HEK293 (cell line): Measurements from ENCODE around the gene GARRE1.

Experiments used
- GFI1B ChIP-seq: fragments of 450-650 bp; formaldehyde crosslinking; IDR thresholded peaks from 2 replicates; pipeline ENCODE4 v1.5.1; 2016; ENCODE audit warnings: missing biosample characterization, missing genetic modification characterization
- YY1 ChIP-seq: fragments of 450-650 bp; formaldehyde crosslinking; IDR thresholded peaks from 2 replicates; pipeline ENCODE4 v1.5.1; 2018; ENCODE audit warnings: missing biosample characterization, missing genetic modification characterization
- ZBTB1 ChIP-seq: fragments of 450-650 bp; formaldehyde crosslinking; IDR thresholded peaks from 2 replicates; pipeline ENCODE4 v1.5.1; 2016; ENCODE audit warnings: missing biosample characterization, missing genetic modification characterization
- ZNF302 ChIP-seq: fragments of 450-650 bp; formaldehyde crosslinking; IDR thresholded peaks from 2 replicates; pipeline ENCODE4 v1.5.1; 2016; ENCODE audit warnings: missing biosample characterization, missing genetic modification characterization, low read depth
- ZNF350 ChIP-seq: fragments of 450-650 bp; formaldehyde crosslinking; IDR thresholded peaks from 2 replicates; pipeline ENCODE4 v1.5.0; 2017; ENCODE audit warnings: missing biosample characterization, mild to moderate bottlenecking, missing genetic modification characterization
- TF ChIP-seq, protein P1 (sequence below): fragments of 450-650 bp; formaldehyde crosslinking; IDR thresholded peaks from 2 replicates; pipeline ENCODE4 v1.5.1; 2016; ENCODE audit warnings: missing biosample characterization, missing genetic modification characterization
- TF ChIP-seq, protein P2 (sequence below): fragments of 450-650 bp; formaldehyde crosslinking; IDR thresholded peaks from 2 replicates; pipeline ENCODE4 v1.5.1; 2016; ENCODE audit warnings: missing biosample characterization, missing genetic modification characterization, borderline replicate concordance
- TF ChIP-seq, protein P3 (sequence below): sonication (generic); formaldehyde crosslinking; IDR thresholded peaks from 2 replicates; pipeline ENCODE4 v1.8.1; 2022; ENCODE audit warnings: mild to moderate bottlenecking, moderate library complexity, missing genetic modification reagents
- TF ChIP-seq, protein P4 (sequence below): fragments of 450-650 bp; formaldehyde crosslinking; IDR thresholded peaks from 2 replicates; pipeline ENCODE4 v1.5.1; 2016; ENCODE audit warnings: missing biosample characterization, missing genetic modification characterization
- TF ChIP-seq, protein P5 (sequence below): fragments of 450-650 bp; formaldehyde crosslinking; IDR thresholded peaks from 2 replicates; pipeline ENCODE4 v1.5.1; 2017; ENCODE audit warnings: missing biosample characterization, missing genetic modification characterization
- TF ChIP-seq, protein P6 (sequence below): fragments of 450-650 bp; formaldehyde crosslinking; IDR thresholded peaks from 2 replicates; pipeline ENCODE4 v1.5.1; 2016; ENCODE audit warnings: missing biosample characterization, missing genetic modification characterization

DNA sequence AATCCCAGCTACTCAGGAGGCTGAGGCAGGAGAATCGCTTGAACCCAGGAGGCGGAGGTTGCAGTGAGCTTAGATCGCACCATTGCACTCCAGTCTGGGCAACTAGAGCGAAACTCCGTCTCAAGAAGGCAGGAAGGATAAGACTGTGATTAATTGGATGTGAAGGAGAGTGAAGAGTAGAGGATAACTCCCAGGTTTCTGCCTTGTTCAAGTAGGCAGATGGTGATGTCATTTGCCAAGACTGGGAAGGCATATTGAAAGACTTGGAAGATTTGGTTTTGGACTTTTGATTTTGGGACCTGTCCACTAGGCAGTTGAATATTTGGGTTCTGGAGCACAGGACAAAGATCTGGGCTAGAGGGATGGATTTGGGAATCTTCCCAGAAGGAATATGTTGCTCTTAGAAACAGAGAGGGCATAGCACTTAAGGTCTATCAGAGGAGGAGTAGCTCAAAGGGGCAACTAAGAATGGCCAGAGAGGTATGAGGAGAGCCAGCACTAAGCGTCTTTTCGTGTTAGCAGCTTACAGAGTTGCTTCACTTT, 20.0 kb downstream of the GARRE1 start:
- TF ChIP-seq, protein P1, sequence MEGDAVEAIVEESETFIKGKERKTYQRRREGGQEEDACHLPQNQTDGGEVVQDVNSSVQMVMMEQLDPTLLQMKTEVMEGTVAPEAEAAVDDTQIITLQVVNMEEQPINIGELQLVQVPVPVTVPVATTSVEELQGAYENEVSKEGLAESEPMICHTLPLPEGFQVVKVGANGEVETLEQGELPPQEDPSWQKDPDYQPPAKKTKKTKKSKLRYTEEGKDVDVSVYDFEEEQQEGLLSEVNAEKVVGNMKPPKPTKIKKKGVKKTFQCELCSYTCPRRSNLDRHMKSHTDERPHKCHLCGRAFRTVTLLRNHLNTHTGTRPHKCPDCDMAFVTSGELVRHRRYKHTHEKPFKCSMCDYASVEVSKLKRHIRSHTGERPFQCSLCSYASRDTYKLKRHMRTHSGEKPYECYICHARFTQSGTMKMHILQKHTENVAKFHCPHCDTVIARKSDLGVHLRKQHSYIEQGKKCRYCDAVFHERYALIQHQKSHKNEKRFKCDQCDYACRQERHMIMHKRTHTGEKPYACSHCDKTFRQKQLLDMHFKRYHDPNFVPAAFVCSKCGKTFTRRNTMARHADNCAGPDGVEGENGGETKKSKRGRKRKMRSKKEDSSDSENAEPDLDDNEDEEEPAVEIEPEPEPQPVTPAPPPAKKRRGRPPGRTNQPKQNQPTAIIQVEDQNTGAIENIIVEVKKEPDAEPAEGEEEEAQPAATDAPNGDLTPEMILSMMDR (tag by site-specific recombination): no peak
- TF ChIP-seq ZNF302 (tag by site-specific recombination) (no peak), GFI1B (tag by site-specific recombination) (no peak), ZBTB1 (tag by site-specific recombination) (no peak), ZNF350 (tag by site-specific recombination) (no peak), YY1 (tag by site-specific recombination) (no peak)
- TF ChIP-seq, protein P2, sequence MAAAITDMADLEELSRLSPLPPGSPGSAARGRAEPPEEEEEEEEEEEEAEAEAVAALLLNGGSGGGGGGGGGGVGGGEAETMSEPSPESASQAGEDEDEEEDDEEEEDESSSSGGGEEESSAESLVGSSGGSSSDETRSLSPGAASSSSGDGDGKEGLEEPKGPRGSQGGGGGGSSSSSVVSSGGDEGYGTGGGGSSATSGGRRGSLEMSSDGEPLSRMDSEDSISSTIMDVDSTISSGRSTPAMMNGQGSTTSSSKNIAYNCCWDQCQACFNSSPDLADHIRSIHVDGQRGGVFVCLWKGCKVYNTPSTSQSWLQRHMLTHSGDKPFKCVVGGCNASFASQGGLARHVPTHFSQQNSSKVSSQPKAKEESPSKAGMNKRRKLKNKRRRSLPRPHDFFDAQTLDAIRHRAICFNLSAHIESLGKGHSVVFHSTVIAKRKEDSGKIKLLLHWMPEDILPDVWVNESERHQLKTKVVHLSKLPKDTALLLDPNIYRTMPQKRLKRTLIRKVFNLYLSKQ (tag by site-specific recombination): no peak
- TF ChIP-seq, protein P3, sequence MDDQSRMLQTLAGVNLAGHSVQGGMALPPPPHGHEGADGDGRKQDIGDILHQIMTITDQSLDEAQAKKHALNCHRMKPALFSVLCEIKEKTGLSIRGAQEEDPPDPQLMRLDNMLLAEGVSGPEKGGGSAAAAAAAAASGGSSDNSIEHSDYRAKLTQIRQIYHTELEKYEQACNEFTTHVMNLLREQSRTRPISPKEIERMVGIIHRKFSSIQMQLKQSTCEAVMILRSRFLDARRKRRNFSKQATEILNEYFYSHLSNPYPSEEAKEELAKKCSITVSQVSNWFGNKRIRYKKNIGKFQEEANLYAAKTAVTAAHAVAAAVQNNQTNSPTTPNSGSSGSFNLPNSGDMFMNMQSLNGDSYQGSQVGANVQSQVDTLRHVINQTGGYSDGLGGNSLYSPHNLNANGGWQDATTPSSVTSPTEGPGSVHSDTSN: no peak
- TF ChIP-seq, protein P4, sequence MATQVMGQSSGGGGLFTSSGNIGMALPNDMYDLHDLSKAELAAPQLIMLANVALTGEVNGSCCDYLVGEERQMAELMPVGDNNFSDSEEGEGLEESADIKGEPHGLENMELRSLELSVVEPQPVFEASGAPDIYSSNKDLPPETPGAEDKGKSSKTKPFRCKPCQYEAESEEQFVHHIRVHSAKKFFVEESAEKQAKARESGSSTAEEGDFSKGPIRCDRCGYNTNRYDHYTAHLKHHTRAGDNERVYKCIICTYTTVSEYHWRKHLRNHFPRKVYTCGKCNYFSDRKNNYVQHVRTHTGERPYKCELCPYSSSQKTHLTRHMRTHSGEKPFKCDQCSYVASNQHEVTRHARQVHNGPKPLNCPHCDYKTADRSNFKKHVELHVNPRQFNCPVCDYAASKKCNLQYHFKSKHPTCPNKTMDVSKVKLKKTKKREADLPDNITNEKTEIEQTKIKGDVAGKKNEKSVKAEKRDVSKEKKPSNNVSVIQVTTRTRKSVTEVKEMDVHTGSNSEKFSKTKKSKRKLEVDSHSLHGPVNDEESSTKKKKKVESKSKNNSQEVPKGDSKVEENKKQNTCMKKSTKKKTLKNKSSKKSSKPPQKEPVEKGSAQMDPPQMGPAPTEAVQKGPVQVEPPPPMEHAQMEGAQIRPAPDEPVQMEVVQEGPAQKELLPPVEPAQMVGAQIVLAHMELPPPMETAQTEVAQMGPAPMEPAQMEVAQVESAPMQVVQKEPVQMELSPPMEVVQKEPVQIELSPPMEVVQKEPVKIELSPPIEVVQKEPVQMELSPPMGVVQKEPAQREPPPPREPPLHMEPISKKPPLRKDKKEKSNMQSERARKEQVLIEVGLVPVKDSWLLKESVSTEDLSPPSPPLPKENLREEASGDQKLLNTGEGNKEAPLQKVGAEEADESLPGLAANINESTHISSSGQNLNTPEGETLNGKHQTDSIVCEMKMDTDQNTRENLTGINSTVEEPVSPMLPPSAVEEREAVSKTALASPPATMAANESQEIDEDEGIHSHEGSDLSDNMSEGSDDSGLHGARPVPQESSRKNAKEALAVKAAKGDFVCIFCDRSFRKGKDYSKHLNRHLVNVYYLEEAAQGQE (tag by site-specific recombination): no peak
- TF ChIP-seq, protein P5, sequence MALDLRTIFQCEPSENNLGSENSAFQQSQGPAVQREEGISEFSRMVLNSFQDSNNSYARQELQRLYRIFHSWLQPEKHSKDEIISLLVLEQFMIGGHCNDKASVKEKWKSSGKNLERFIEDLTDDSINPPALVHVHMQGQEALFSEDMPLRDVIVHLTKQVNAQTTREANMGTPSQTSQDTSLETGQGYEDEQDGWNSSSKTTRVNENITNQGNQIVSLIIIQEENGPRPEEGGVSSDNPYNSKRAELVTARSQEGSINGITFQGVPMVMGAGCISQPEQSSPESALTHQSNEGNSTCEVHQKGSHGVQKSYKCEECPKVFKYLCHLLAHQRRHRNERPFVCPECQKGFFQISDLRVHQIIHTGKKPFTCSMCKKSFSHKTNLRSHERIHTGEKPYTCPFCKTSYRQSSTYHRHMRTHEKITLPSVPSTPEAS (tag by site-specific recombination): no peak
- TF ChIP-seq, protein P6, sequence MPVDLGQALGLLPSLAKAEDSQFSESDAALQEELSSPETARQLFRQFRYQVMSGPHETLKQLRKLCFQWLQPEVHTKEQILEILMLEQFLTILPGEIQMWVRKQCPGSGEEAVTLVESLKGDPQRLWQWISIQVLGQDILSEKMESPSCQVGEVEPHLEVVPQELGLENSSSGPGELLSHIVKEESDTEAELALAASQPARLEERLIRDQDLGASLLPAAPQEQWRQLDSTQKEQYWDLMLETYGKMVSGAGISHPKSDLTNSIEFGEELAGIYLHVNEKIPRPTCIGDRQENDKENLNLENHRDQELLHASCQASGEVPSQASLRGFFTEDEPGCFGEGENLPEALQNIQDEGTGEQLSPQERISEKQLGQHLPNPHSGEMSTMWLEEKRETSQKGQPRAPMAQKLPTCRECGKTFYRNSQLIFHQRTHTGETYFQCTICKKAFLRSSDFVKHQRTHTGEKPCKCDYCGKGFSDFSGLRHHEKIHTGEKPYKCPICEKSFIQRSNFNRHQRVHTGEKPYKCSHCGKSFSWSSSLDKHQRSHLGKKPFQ: no peak
